Measurements from ENCODE around the gene HOXA13. TPM values are rescaled to one million over a fixed set of nuclear protein-coding genes. Genes with fewer than 3 reads are reported as not detected.
A peak's percentile ranks its signal among the peaks of the same experiment; 100 is the strongest.

The HOXA13 gene
- polyA plus RNA-seq, 1 donor from 2014 or later: not detected

DNA sequence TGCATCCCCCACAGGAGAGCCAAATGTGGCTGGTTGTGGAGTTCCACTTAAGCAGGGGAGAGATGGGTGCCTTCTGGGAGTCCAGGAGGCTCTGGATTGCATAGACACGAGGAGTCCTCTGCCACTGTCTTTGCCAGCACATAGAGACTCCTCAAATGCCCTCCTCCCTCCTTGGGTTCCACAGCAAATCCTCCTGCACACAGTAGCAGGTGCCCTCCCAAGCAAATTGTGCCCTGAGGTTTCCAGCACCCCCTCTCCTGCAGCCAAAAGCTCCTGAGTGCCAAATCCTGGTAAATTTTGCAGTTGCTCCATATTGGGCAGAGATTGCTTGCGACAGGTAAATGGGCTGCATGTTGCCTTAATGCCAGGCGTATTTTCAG is 48.5 kb upstream of the HOXA13 start:
- no peak overlapping the region for H3K4me3 ChIP-seq (ENCODE audit: low read length)
- no peaks in the 10 kb centered on the region for H4K20me1 ChIP-seq (ENCODE audit: insufficient read depth)

DNA sequence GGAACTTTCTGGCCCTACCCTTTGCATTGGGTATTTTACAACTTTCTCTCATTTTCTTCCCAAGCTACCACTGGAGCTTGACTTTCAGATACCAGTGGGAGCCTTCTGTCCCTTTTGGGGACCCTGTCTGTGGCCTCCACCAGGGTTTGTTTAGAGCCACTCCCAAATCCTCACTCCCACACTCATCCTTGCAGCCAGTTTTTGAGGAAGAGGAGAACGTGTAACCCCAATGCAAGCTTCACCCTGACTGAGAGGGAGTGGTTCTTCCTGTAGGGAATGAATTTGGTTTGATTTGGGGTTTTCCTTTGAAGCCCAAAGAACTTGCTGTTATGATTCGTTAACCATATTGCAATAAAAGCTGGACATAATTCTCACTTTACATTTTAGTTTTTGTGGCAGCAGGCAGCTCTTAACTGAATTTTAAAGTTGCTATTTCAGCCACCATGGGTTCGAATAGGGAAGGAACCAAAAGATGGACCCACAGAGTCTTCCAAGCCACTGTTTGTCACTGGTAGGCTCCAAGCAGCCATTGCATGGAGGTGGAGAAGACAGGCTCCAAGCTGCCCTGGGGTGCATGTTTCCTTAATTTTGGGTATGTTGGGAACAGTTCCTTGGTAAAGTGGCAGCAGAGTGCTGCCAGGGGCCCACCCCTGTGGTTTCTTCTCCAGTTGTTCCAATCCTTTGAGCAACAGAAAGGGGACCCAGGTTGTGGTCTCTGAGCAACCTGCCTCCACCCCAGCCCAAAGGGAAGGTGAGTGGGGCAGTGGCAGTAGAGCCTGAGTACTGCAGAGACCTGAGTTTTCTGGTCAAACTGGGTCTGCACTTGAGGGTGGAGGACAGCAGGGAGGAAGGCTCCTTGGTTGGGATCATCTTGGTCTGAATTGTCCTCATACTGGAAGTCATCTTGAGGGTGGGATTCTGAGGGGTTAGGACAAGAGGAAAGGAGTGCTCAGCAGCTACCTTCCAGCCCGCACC is 47.8 kb upstream of the HOXA13 start:
- Histone ChIP-seq H4K20me1 (ENCODE audit: insufficient read depth) (no peaks in the 10 kb centered on the region), H3K4me2 (ENCODE audit: low read length) (no peak overlapping the region), H3F3A (ENCODE audit: insufficient read depth, low read length, poor library complexity, severe bottlenecking) (no peaks in the 10 kb centered on the region), H2AFZ (ENCODE audit: low read depth, low read length) (no peak overlapping the region), H3K9me2 (ENCODE audit: insufficient read depth, low read length) (no peaks in the 10 kb centered on the region), H3K9ac (ENCODE audit: low read length) (no peak overlapping the region), H3K27me3 (ENCODE audit: insufficient read depth, low read depth, low read length) (peaks cover 100% of the 10 kb centered on the region), H3K4me3 (ENCODE audit: low read length) (no peak overlapping the region), H3K27ac (ENCODE audit: low read length) (no peak overlapping the region), H3K9me3 (ENCODE audit: low read length) (peaks cover 4% of the 10 kb centered on the region), H3K36me3 (ENCODE audit: insufficient read depth, low read length) (no peaks in the 10 kb centered on the region), H3K79me2 (replicated peaks; ENCODE audit: insufficient read depth, low read length) (no peaks in the 10 kb centered on the region)
- TF ChIP-seq EZH2 (IDR thresholded peaks at IDR 0.05; ENCODE audit: borderline replicate concordance, insufficient read depth, low read length, poor library complexity, severe bottlenecking): peak; percentile 17
- no peak for TF ChIP-seq EP300 (conservative IDR thresholded peaks at IDR 0.05; ENCODE audit: poor library complexity, severe bottlenecking)

More for the DNA sequence above, 48.5 kb upstream of the HOXA13 start:
- H3K9ac ChIP-seq (ENCODE audit: low read length): no peak overlapping the region
- no peaks in the 10 kb centered on the region for H3K36me3 ChIP-seq (ENCODE audit: insufficient read depth, low read length)
- peaks cover 100% of the 10 kb centered on the region for H3K27me3 ChIP-seq (ENCODE audit: insufficient read depth, low read depth, low read length)
- peaks cover 4% of the 10 kb centered on the region for H3K9me3 ChIP-seq (ENCODE audit: low read length)
- no peak overlapping the region for H2AFZ ChIP-seq (ENCODE audit: low read depth, low read length)
- no peak overlapping the region for H3K27ac ChIP-seq (ENCODE audit: low read length)
- TF ChIP-seq, protein P1, sequence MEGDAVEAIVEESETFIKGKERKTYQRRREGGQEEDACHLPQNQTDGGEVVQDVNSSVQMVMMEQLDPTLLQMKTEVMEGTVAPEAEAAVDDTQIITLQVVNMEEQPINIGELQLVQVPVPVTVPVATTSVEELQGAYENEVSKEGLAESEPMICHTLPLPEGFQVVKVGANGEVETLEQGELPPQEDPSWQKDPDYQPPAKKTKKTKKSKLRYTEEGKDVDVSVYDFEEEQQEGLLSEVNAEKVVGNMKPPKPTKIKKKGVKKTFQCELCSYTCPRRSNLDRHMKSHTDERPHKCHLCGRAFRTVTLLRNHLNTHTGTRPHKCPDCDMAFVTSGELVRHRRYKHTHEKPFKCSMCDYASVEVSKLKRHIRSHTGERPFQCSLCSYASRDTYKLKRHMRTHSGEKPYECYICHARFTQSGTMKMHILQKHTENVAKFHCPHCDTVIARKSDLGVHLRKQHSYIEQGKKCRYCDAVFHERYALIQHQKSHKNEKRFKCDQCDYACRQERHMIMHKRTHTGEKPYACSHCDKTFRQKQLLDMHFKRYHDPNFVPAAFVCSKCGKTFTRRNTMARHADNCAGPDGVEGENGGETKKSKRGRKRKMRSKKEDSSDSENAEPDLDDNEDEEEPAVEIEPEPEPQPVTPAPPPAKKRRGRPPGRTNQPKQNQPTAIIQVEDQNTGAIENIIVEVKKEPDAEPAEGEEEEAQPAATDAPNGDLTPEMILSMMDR (IDR thresholded peaks at IDR 0.05; ENCODE audit: poor library complexity, severe bottlenecking): no peak
- TF ChIP-seq EP300 (conservative IDR thresholded peaks at IDR 0.05; ENCODE audit: poor library complexity, severe bottlenecking) (no peak), TAF1 (IDR thresholded peaks at IDR 0.05; ENCODE audit: low read depth) (no peak), EZH2 (IDR thresholded peaks at IDR 0.05; ENCODE audit: borderline replicate concordance, insufficient read depth, low read length, poor library complexity, severe bottlenecking) (no peak), POLR2AphosphoS5 (IDR thresholded peaks at IDR 0.05) (no peak), SMC3 (conservative IDR thresholded peaks at IDR 0.05; ENCODE audit: poor library complexity) (no peak), RAD21 (conservative IDR thresholded peaks at IDR 0.05) (no peak), MXI1 (conservative IDR thresholded peaks at IDR 0.05; ENCODE audit: poor library complexity, severe bottlenecking) (no peak)
- TF ChIP-seq, protein P2, sequence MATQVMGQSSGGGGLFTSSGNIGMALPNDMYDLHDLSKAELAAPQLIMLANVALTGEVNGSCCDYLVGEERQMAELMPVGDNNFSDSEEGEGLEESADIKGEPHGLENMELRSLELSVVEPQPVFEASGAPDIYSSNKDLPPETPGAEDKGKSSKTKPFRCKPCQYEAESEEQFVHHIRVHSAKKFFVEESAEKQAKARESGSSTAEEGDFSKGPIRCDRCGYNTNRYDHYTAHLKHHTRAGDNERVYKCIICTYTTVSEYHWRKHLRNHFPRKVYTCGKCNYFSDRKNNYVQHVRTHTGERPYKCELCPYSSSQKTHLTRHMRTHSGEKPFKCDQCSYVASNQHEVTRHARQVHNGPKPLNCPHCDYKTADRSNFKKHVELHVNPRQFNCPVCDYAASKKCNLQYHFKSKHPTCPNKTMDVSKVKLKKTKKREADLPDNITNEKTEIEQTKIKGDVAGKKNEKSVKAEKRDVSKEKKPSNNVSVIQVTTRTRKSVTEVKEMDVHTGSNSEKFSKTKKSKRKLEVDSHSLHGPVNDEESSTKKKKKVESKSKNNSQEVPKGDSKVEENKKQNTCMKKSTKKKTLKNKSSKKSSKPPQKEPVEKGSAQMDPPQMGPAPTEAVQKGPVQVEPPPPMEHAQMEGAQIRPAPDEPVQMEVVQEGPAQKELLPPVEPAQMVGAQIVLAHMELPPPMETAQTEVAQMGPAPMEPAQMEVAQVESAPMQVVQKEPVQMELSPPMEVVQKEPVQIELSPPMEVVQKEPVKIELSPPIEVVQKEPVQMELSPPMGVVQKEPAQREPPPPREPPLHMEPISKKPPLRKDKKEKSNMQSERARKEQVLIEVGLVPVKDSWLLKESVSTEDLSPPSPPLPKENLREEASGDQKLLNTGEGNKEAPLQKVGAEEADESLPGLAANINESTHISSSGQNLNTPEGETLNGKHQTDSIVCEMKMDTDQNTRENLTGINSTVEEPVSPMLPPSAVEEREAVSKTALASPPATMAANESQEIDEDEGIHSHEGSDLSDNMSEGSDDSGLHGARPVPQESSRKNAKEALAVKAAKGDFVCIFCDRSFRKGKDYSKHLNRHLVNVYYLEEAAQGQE (IDR thresholded peaks at IDR 0.05; ENCODE audit: borderline replicate concordance): no peak
- no peaks in the 10 kb centered on the region for H3K79me2 ChIP-seq (replicated peaks; ENCODE audit: insufficient read depth, low read length)
- no peaks in the 10 kb centered on the region for H3F3A ChIP-seq (ENCODE audit: insufficient read depth, low read length, poor library complexity, severe bottlenecking)
- no peak overlapping the region for H3K4me2 ChIP-seq (ENCODE audit: low read length)
- no peaks in the 10 kb centered on the region for H3K9me2 ChIP-seq (ENCODE audit: insufficient read depth, low read length)

All from neural cell (in vitro differentiated cells).